ENCODE measurements around the gene TLE3. TPM values are rescaled to one million over a fixed set of nuclear protein-coding genes. Genes with fewer than 3 reads are reported as not detected.

Gene TLE3
- total RNA-seq, 1 donor from 2014 or later: 28.8 TPM

DNA sequence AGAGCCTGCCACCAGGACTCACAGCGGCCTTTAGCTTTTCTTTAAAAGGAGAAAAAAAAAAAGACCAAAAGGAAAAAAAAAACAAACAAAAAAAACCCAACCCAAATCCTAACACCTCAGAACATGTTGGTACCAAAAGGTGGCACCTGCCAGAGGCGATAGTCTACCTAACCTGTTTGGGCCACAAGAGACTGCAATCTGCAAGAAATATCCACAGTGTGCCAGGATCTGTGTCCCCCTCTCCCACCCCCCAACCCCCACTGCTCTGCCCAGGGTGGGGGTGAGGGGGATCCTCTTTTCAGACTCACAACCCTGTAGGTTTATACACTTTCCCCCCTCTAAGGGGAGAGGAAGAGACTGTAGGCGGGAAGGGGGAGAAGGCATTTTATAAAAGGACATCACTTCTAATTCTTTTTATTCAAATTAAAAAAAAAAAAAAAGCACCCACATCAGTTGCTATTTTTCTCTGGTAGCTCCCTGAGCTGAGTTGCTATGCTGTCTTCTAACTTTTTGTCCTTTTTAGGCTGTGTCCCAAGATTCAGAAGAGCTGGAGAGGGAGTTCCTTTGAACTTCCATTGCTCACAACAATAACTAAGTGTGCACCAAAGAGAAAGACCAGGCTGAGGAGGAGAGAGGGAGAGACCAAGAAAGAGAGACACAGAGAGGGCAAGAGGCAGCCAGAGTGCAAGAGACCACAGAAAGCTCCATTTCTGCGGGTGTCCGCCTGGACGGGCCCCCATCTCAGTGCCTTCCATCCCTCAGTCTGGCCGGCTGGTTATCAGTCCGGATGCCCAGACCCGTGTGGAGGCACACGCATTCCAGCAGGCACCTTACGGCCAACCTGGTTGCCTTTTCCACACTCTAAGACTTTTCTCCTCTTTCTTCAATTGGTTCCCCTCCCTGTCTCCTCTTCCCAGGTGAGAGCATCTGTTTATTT, 48.9 kb downstream of the TLE3 start:
- Mint-ChIP-seq H3K4me1 (ENCODE audit: unreplicated experiment) (no peaks in the 10 kb centered on the region), H3K9me3 (ENCODE audit: unreplicated experiment) (no peaks in the 10 kb centered on the region), H3K36me3 (ENCODE audit: unreplicated experiment) (peaks cover 42% of the 10 kb centered on the region), H3K27me3 (ENCODE audit: unreplicated experiment) (no peaks in the 10 kb centered on the region), H3K27ac (ENCODE audit: unreplicated experiment) (no peak overlapping the region), H3K4me3 (ENCODE audit: unreplicated experiment) (no peak overlapping the region)
- TF ChIP-seq, protein P1, sequence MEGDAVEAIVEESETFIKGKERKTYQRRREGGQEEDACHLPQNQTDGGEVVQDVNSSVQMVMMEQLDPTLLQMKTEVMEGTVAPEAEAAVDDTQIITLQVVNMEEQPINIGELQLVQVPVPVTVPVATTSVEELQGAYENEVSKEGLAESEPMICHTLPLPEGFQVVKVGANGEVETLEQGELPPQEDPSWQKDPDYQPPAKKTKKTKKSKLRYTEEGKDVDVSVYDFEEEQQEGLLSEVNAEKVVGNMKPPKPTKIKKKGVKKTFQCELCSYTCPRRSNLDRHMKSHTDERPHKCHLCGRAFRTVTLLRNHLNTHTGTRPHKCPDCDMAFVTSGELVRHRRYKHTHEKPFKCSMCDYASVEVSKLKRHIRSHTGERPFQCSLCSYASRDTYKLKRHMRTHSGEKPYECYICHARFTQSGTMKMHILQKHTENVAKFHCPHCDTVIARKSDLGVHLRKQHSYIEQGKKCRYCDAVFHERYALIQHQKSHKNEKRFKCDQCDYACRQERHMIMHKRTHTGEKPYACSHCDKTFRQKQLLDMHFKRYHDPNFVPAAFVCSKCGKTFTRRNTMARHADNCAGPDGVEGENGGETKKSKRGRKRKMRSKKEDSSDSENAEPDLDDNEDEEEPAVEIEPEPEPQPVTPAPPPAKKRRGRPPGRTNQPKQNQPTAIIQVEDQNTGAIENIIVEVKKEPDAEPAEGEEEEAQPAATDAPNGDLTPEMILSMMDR (IDR thresholded peaks at IDR 0.05): no peak
- DNase-seq (ENCODE audit: extremely low spot score, unreplicated experiment): no peak

GRCh38 chr15:70048198-70048565, 49.5 kb downstream of the TLE3 start:
- DNase-seq (ENCODE audit: extremely low spot score, unreplicated experiment): no peak
- no peak overlapping the region for H3K4me3 Mint-ChIP-seq (ENCODE audit: unreplicated experiment)

GRCh38 chr15:70047386-70048197, 50.1 kb downstream of the TLE3 start:
- no peak for DNase-seq (ENCODE audit: extremely low spot score, unreplicated experiment)
- H3K4me1 Mint-ChIP-seq (ENCODE audit: unreplicated experiment): no peaks in the 10 kb centered on the region
- no peak overlapping the region for H3K4me3 Mint-ChIP-seq (ENCODE audit: unreplicated experiment)
- no peaks in the 10 kb centered on the region for H3K27me3 Mint-ChIP-seq (ENCODE audit: unreplicated experiment)
- no peak overlapping the region for H3K27ac Mint-ChIP-seq (ENCODE audit: unreplicated experiment)
- no peaks in the 10 kb centered on the region for H3K9me3 Mint-ChIP-seq (ENCODE audit: unreplicated experiment)
- TF ChIP-seq, protein P1 (IDR thresholded peaks at IDR 0.05): no peak
- peaks cover 34% of the 10 kb centered on the region for H3K36me3 Mint-ChIP-seq (ENCODE audit: unreplicated experiment)

More at GRCh38 chr15:70048198-70048565, 49.5 kb downstream of the TLE3 start:
- peaks cover 40% of the 10 kb centered on the region for H3K36me3 Mint-ChIP-seq (ENCODE audit: unreplicated experiment)
- TF ChIP-seq, protein P1 (IDR thresholded peaks at IDR 0.05): no peak
- H3K4me1 Mint-ChIP-seq (ENCODE audit: unreplicated experiment): no peaks in the 10 kb centered on the region
- no peaks in the 10 kb centered on the region for H3K9me3 Mint-ChIP-seq (ENCODE audit: unreplicated experiment)
- H3K27ac Mint-ChIP-seq (ENCODE audit: unreplicated experiment): no peak overlapping the region
- H3K27me3 Mint-ChIP-seq (ENCODE audit: unreplicated experiment): no peaks in the 10 kb centered on the region

- no peaks in the 10 kb centered on the region for H3K9me3 Mint-ChIP-seq (ENCODE audit: unreplicated experiment)
- H3K27me3 Mint-ChIP-seq (ENCODE audit: unreplicated experiment): peaks cover 1% of the 10 kb centered on the region
- TF ChIP-seq, protein P1 (IDR thresholded peaks at IDR 0.05): no peak
- no peak overlapping the region for H3K4me3 Mint-ChIP-seq (ENCODE audit: unreplicated experiment)
- H3K36me3 Mint-ChIP-seq (ENCODE audit: unreplicated experiment): peaks cover 33% of the 10 kb centered on the region
- no peaks in the 10 kb centered on the region for H3K4me1 Mint-ChIP-seq (ENCODE audit: unreplicated experiment)
- H3K27ac Mint-ChIP-seq (ENCODE audit: unreplicated experiment): no peak overlapping the region
- no peak for DNase-seq (ENCODE audit: extremely low spot score, unreplicated experiment)
These were observed 50.9 kb downstream of the TLE3 start for GRCh38 chr15:70046679-70047369.

All from osteocyte (in vitro differentiated cells).